ENCODE results near the gene PCID2.

Gene PCID2

DNA sequence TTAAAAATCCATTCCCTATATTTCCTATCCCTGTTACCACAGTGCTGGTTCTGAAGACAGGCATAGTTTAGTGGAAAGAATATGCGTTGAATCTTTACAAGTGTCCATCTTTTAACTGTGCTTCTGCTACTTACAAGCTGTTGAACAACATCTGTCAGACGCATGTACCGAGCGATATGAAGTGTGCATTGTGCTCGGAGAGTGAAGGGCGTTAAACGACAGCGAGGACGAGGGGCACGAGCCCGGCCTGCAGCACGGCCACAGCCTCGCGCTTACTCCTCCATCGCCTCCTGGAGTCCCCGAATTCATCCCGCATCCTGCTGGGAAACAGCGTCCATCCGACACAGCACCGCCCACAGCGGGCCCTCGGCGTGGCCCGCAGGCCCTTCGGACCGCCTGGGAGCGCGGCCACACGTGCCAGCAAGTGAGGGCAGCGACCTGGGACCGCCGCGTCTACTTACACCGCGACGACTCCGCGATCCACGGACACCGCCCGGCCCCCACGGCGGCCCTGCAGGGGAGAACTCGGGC is 514 bp downstream of the PCID2 start:
- Histone ChIP-seq H3K27me3 (no peaks in the 10 kb centered on the region), H3K4me1 (peaks cover 52% of the 10 kb centered on the region), H3K4me2 (peak overlapping the region; percentile 87), H3K27ac (peak overlapping the region; percentile 98), H3K9ac (peak overlapping the region; percentile 97), H3K9me3 (no peaks in the 10 kb centered on the region), H4K20me1 (peaks cover 80% of the 10 kb centered on the region), H3K4me3 (peak overlapping the region; percentile 87), H3K36me3 (peaks cover 60% of the 10 kb centered on the region)
- no peak for TF ChIP-seq Cebpa-rat (IDR thresholded peaks at IDR 0.05)

DNA sequence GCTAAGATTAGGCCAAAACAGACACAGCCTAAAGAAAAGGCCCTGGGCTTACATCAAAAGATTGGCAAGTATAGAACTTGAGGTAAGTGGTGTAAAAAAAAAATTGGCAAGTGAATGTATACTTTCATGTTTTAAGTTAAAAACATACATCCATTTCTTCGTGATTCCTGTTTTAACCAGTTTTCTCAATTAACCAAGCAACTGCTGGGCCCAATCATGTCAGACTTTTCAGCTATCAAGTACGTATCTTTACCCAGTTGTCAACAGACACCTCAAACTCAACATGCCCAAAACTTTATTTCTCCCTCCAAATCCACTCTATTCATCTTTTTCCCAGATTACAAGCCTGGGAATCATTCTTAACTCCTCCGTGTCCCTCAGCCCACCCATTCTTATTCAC is 1.0 kb downstream of the PCID2 start:
- Histone ChIP-seq H4K20me1 (peaks cover 80% of the 10 kb centered on the region), H3K9ac (peak overlapping the region; percentile 97), H3K27me3 (no peaks in the 10 kb centered on the region), H3K4me3 (peak overlapping the region; percentile 87), H3K9me3 (no peaks in the 10 kb centered on the region), H3K27ac (peak overlapping the region; percentile 98; the same call in 1 of the 2 replicates), H3K36me3 (peaks cover 55% of the 10 kb centered on the region), H3K4me1 (peaks cover 57% of the 10 kb centered on the region), H3K4me2 (peak overlapping the region; percentile 87)
- TF ChIP-seq Cebpa-rat (IDR thresholded peaks at IDR 0.05): no peak

DNA sequence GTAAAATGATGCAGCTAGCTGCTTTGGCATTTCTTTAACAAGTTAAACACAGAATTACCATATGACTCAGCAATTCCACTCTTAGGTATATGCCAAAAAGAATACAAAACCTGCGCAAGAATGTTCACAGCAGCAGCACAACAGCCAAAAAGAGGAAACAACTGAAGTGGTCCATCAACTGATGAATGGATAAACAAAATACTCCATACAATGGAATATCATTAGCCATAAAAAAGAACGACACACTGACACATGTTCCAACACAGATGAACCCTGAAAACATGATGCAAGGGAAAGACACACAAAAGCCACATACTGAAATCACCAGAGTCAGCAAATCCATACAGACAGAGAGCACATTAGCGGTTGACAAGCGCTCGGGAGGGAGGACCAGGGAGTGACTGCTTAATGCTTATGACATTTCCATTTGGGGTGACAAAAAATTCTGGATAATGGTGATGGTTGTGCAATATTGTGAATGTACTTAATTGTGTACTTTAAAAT is 3.0 kb downstream of the PCID2 start:
- peaks cover 47% of the 10 kb centered on the region for H3K36me3 ChIP-seq
- no peak overlapping the region for H3K9ac ChIP-seq
- H3K4me2 ChIP-seq: no peak overlapping the region
- H3K4me3 ChIP-seq: no peak overlapping the region
- no peaks in the 10 kb centered on the region for H3K9me3 ChIP-seq
- TF ChIP-seq Cebpa-rat (IDR thresholded peaks at IDR 0.05): peak; percentile 15; the same call in 1 of the 2 replicates
- H3K27me3 ChIP-seq: no peaks in the 10 kb centered on the region
- H3K4me1 ChIP-seq: peaks cover 43% of the 10 kb centered on the region
- H3K27ac ChIP-seq: no peak overlapping the region
- H4K20me1 ChIP-seq: peaks cover 80% of the 10 kb centered on the region

DNA sequence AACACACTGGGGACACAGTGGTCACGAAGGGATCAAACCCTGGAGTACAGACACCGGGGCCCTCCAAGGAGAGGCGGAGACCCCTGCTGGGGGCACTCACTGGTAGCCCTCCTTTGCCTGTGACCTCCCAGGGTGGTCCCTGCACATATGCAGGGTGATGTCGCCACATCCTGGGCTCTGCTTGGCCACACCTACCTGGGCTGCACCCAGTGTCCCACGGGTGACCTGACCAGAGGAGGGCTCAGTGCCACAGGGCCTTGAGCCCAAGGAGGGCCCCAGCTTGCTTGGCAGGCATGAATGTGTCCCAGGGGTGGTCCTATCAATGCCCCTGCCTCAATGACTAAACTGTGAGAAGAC is 4.1 kb downstream of the PCID2 start:
- H4K20me1 ChIP-seq: peaks cover 85% of the 10 kb centered on the region

DNA sequence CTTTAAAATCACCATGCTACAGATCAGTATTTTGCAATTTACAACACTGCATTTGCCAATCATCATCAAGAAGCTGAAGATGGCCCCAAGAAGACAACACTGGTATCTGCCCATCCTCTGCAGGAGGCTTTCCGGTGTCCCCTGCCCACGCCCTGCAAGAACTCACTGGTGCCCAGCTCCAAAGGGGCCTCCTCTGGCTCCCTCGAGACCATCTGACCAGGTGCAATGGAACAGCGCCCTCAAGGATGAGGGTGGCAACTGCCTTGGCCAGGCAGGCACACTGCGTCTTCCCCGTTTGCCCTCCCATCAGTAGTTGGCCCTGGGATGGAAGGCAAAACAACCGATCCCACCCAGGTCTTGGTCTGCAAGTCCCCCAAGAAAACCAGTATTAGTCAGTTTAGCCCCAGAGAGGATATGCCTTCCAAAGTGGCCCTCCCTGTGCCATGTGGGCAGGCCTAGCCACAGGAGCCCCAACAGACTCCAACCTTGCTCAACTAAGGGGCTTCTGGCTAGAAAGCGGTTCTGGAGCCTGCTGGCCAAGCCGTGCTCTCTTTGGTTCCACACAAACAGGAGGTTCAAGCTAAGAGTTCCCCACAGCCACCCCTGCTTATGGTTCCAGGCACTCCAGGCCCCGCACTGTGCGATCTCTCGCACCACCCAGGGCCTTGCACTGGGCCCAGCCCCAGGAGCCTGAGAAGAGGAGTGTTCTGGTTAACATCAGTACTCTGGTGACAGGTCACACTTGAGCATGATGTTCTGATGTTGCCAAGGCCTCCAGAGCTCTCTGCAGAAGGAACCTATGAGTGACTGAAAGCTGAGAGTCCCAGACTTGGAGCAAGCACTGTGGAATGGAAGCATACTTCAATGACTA is 4.7 kb downstream of the PCID2 start:
- no peaks in the 10 kb centered on the region for H3K9me3 ChIP-seq
- peaks cover 91% of the 10 kb centered on the region for H4K20me1 ChIP-seq
- H3K36me3 ChIP-seq: peaks cover 64% of the 10 kb centered on the region
- H3K4me2 ChIP-seq: peak overlapping the region; percentile 22
- no peaks in the 10 kb centered on the region for H3K27me3 ChIP-seq
- H3K4me3 ChIP-seq: no peak overlapping the region
- TF ChIP-seq Cebpa-rat (IDR thresholded peaks at IDR 0.05): no peak
- no peak overlapping the region; the same call in 1 of the 2 replicates for H3K27ac ChIP-seq
- peaks cover 40% of the 10 kb centered on the region for H3K4me1 ChIP-seq
- peak overlapping the region; percentile 3; the same call in 1 of the 2 replicates for H3K9ac ChIP-seq

More for the DNA sequence above, 4.1 kb downstream of the PCID2 start:
- TF ChIP-seq Cebpa-rat (IDR thresholded peaks at IDR 0.05): no peak
- no peak overlapping the region for H3K9ac ChIP-seq
- no peak overlapping the region for H3K27ac ChIP-seq
- peaks cover 58% of the 10 kb centered on the region for H3K36me3 ChIP-seq
- no peak overlapping the region for H3K4me3 ChIP-seq
- H3K27me3 ChIP-seq: no peaks in the 10 kb centered on the region
- peaks cover 40% of the 10 kb centered on the region for H3K4me1 ChIP-seq
- H3K4me2 ChIP-seq: peak overlapping the region; percentile 22; the same call in 1 of the 2 replicates
- no peaks in the 10 kb centered on the region for H3K9me3 ChIP-seq

DNA sequence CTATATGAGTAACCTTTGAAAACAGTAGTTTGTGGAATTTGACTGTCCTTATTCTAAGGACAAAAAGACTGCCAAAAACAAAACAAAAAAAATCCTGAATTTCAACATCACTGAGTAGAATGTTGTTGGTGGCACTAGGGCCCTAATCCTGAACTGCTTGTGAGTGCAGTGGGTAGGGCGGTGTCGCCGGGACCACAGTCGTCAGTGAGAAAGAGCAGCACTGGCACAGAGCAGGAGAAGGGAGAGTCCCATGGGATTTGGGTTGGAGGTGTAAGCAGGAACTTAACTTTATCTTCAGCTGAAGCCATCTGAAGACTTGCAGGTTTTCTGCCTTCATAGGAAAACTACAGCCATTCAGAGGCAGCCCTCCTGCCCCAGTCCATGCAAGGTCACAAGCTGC is 5.6 kb downstream of the PCID2 start:
- Histone ChIP-seq H3K4me2 (no peak overlapping the region), H3K9me3 (no peaks in the 10 kb centered on the region), H4K20me1 (peaks cover 100% of the 10 kb centered on the region), H3K9ac (peak overlapping the region; percentile 3; the same call in 1 of the 2 replicates), H3K27me3 (no peaks in the 10 kb centered on the region), H3K4me3 (no peak overlapping the region), H3K27ac (no peak overlapping the region), H3K36me3 (peaks cover 72% of the 10 kb centered on the region), H3K4me1 (peaks cover 40% of the 10 kb centered on the region)
- TF ChIP-seq Cebpa-rat (IDR thresholded peaks at IDR 0.05): no peak

DNA sequence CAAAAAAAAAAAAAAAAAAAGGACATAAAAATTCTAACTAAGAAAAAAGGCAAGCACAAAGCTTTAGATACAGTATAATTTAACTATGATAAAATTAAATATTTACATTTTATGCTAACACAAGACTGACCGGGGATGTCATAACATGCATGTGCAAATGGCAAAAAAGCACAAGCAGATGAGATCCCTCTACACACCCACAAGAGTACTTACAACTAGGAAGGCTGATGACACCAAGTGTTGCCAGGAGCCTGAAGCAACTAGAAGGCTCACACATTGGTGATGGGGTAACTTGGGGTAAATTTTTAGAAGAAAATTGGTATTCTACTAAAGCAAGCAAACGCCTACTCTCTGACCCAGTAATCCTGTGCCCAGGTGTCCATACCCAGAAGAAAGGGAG is 6.7 kb downstream of the PCID2 start:
- Histone ChIP-seq H3K27ac (no peak overlapping the region), H4K20me1 (peaks cover 100% of the 10 kb centered on the region)
- no peak for TF ChIP-seq Cebpa-rat (IDR thresholded peaks at IDR 0.05)

DNA sequence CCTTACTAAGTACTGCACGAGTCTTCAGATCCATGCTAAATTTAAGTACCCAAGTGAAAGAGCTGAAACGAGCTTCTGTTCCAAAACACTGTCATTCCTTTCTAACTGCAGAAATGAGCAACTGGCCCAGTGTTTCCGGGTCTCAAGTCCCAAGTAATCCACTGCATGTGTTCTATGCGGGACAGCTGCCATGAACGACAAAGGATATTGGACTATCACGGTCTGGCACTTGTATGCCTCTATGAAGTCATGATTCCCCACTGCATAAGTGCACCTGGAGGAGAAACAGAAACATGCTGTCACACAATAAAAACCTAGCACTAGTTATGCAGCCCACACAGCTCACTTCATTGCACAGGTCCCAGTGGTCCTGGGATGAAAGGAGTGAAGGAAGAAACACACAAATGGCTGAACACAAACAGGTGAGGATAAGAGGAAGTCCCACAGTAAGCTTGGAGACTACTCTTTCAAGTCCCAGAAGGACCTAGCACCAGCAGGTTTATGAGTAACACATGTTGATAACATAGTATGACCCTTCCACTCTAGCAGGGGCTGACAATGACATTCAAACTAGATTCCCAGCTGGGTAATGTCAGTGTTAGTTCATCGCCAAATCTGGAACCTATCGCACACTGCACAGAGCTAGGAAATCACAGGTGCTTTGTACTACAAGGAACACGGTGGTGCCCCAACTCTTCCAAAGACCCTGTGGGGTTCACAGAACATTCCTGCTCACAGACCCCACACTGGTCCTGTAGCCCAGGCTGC is 11.3 kb downstream of the PCID2 start:
- H3K4me3 ChIP-seq: no peak overlapping the region
- H4K20me1 ChIP-seq: peaks cover 75% of the 10 kb centered on the region
- no peaks in the 10 kb centered on the region for H3K4me1 ChIP-seq
- H3K9ac ChIP-seq: no peak overlapping the region
- H3K9me3 ChIP-seq: no peaks in the 10 kb centered on the region
- no peak overlapping the region for H3K4me2 ChIP-seq
- no peak overlapping the region for H3K27ac ChIP-seq
- no peaks in the 10 kb centered on the region for H3K27me3 ChIP-seq
- TF ChIP-seq Cebpa-rat (IDR thresholded peaks at IDR 0.05): no peak
- peaks cover 90% of the 10 kb centered on the region for H3K36me3 ChIP-seq

More for the DNA sequence above, 6.7 kb downstream of the PCID2 start:
- no peak overlapping the region for H3K4me3 ChIP-seq
- no peak overlapping the region for H3K4me2 ChIP-seq
- H3K27me3 ChIP-seq: no peaks in the 10 kb centered on the region
- H3K9me3 ChIP-seq: no peaks in the 10 kb centered on the region
- peaks cover 30% of the 10 kb centered on the region for H3K4me1 ChIP-seq
- no peak overlapping the region for H3K9ac ChIP-seq
- H3K36me3 ChIP-seq: peaks cover 81% of the 10 kb centered on the region

DNA sequence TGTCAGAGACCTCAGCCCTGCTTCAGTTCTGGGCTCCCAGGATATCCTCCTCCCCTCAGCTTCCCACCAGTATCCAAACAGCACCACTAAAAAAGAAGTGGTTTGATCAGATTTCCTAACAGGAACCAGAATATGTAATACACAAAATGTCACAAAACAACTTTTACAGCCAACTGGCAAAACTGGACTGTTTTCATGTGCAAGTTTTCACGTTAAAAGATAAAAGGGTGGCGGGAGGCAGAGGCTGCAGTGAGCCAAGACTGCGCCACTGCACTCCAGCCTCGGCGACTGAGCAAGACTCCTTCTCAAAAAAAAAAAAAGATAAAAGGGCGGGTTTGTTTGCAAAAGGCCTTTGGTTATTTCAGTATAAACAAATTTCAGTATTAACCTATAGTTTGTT is 13.1 kb downstream of the PCID2 start:
- H3K4me3 ChIP-seq: no peak overlapping the region
- no peak overlapping the region for H3K27ac ChIP-seq
- H3K27me3 ChIP-seq: no peaks in the 10 kb centered on the region
- H3K9me3 ChIP-seq: no peaks in the 10 kb centered on the region
- no peak overlapping the region for H3K4me2 ChIP-seq
- no peak overlapping the region for H3K9ac ChIP-seq
- H3K36me3 ChIP-seq: peaks cover 98% of the 10 kb centered on the region
- TF ChIP-seq Cebpa-rat (IDR thresholded peaks at IDR 0.05): no peak
- H4K20me1 ChIP-seq: peaks cover 65% of the 10 kb centered on the region
- H3K4me1 ChIP-seq: no peaks in the 10 kb centered on the region
